Liver (tissue), 9 donors: ENCODE results near the gene PLA2G4E. TPM values are rescaled to one million over a fixed set of nuclear protein-coding genes. Genes with fewer than 3 reads are reported as not detected.

Source experiments
- DNase-seq: peaks from one replicate; pipeline ENCODE4 v3.0.0-alpha.2; 2017; ENCODE audit warnings: low spot score
- H3K27ac ChIP-seq, 2 donors: one replicate each; pipeline ENCODE4 v1.7.0; 2013; ENCODE audit warnings: inconsistent platforms in 2 of 2, low read length in 2 of 2, control low read depth in 1 of 2, low read depth in 1 of 2, mild to moderate bottlenecking in 1 of 2
- H3K27me3 ChIP-seq, 4 donors: one replicate each; pipeline versions ENCODE4 v1.6.1 to v1.7.0; 2013; ENCODE audit warnings: low read length in 3 of 4, inconsistent platforms in 1 of 4, mild to moderate bottlenecking in 1 of 4, moderate library complexity in 1 of 4; ENCODE audit not compliant: control insufficient read depth in 4 of 4, insufficient read depth in 4 of 4
- H3K36me3 ChIP-seq, 4 donors: one replicate each; pipeline versions ENCODE4 v1.6.1 to v1.7.0; 2013; ENCODE audit warnings: low read length in 3 of 4, mild to moderate bottlenecking in 3 of 4, low read depth in 1 of 4, moderate library complexity in 1 of 4; ENCODE audit not compliant: control insufficient read depth in 4 of 4, insufficient read depth in 3 of 4
- H3K4me1 ChIP-seq, 4 donors: one replicate each; pipeline versions ENCODE4 v1.6.1 to v1.7.0; 2013; ENCODE audit warnings: low read length in 3 of 4, mild to moderate bottlenecking in 3 of 4, moderate library complexity in 1 of 4; ENCODE audit not compliant: control insufficient read depth in 4 of 4, insufficient read depth in 4 of 4
- H3K4me3 ChIP-seq, 3 donors: one replicate each; pipeline versions ENCODE4 v1.6.1 to v1.7.0; 2013; ENCODE audit warnings: low read length in 3 of 3, control low read depth in 1 of 3, low read depth in 1 of 3, mild to moderate bottlenecking in 1 of 3
- H3K9ac ChIP-seq, 2 donors: one replicate each; pipeline ENCODE4 v1.7.0; 2013; ENCODE audit warnings: low read length in 2 of 2, mild to moderate bottlenecking in 2 of 2, moderate library complexity in 2 of 2, control low read depth in 1 of 2, low read depth in 1 of 2
- H3K9me3 ChIP-seq, 4 donors: one replicate each; pipeline versions ENCODE4 v1.6.1 to v1.7.0; 2013; ENCODE audit warnings: low read length in 3 of 4; ENCODE audit not compliant: control insufficient read depth in 4 of 4
- ATF3 ChIP-seq: IDR thresholded peaks from 2 replicates; pipeline ENCODE4 v1.6.1; 2016; ENCODE audit warnings: antibody characterized with exemption
- CTCF ChIP-seq: fragments of 150-350 bp; IDR thresholded peaks from 2 replicates; pipeline ENCODE4 v1.5.1; 2017; ENCODE audit warnings: improper control_type of control experiment, low read depth, low read length; ENCODE audit not compliant: missing input control
- EGR1 ChIP-seq, 2 donors: IDR thresholded peaks; 2 replicates each; pipeline ENCODE4 v1.6.1; 2016 to 2018; ENCODE audit warnings: antibody characterized with exemption in 2 of 2, low read depth in 2 of 2
- JUND ChIP-seq, 2 donors: IDR thresholded peaks; 2 replicates each; pipeline ENCODE4 v1.6.1; 2016; ENCODE audit warnings: antibody characterized with exemption in 2 of 2
- RXRA ChIP-seq, 2 donors: IDR thresholded peaks; 2 replicates each; pipeline ENCODE4 v1.6.1; 2017 to 2018; ENCODE audit warnings: antibody characterized with exemption in 2 of 2, mild to moderate bottlenecking in 1 of 2
- YY1 ChIP-seq: IDR thresholded peaks from 2 replicates; pipeline ENCODE4 v1.6.1; 2016; ENCODE audit warnings: antibody characterized with exemption, mild to moderate bottlenecking
- ZBTB33 ChIP-seq: IDR thresholded peaks from 2 replicates; pipeline ENCODE4 v1.6.1; 2016; ENCODE audit warnings: antibody characterized with exemption
- WGBS: extraction: QIAGEN DNeasy Blood & Tissue Kit; methylation state at CpG from one replicate; pipeline ENCODE4 v1.1.7; 2013; 5-methylcytosine and 5-hydroxymethylcytosine counted together
- polyA plus RNA-seq, 2 donors: library from polyadenylated mRNA; stranded (reverse) in 1 of 2; unstranded in 1 of 2; fragments of 200-250 nt in 1 of 2; fragments of >200 nt in 1 of 2; fragmentation: Nextera tagmentation in 1 of 2; extraction: Ambion mirVana in 1 of 2; gene quantifications; one replicate each; pipeline versions ENCODE4 v1.2.1 to v1.2.3, GENCODE V29; 2013 to 2015
- total RNA-seq, 2 donors: library from RNA; depleted of rRNA; stranded (reverse); fragments of >200 nt; gene quantifications; one replicate each; pipeline ENCODE4 v1.2.3, GENCODE V29; 2014
- donor health status: healthy.
- donor health status: healthy.
- donor health status: healthy.
- donor health status: healthy.
- donor health status: healthy.

The PLA2G4E gene
- total and polyA plus RNA-seq, 4 donors, result not detected

- DNase-seq, result no peak
- no peak overlapping the region for H3K9ac ChIP-seq
- H3K9me3 ChIP-seq, result no peaks in the 10 kb centered on the region
- H3K27ac ChIP-seq, result no peak overlapping the region
- peaks cover 3 to 13% (median 5%) of the 10 kb centered on the region in 4 donors for H3K36me3 ChIP-seq
- 98% methylated on average over 6 of the region's 6 CpGs for WGBS
- no peaks in the 10 kb centered on the region for H3K4me1 ChIP-seq
- TF ChIP-seq EGR1 (IDR thresholded peaks at IDR 0.05; ENCODE audit: low read depth in 2 of 2), result no peak
- H3K4me3 ChIP-seq, result no peak overlapping the region
- no peaks in the 10 kb centered on the region for H3K27me3 ChIP-seq
Measured at GRCh38 chr15:41945221-41945620, 75.6 kb downstream of the PLA2G4E start.

- Histone ChIP-seq H3K9ac (no peak overlapping the region), H3K4me1 (no peaks in the 10 kb centered on the region), H3K9me3 (no peaks in the 10 kb centered on the region), H3K36me3 (peaks cover 5 to 16% (median 7%) of the 10 kb centered on the region in 4 donors), H3K27ac (no peak overlapping the region), H3K27me3 (no peaks in the 10 kb centered on the region), H3K4me3 (no peak overlapping the region)
- peak in 1 of 2 donors; percentile 44 for TF ChIP-seq JUND (IDR thresholded peaks at IDR 0.05)
- TF ChIP-seq CTCF, result no peak
- DNase-seq, result no peak
- 80% methylated on average over 8 of the region's 8 CpGs for WGBS
Measured at GRCh38 chr15:41944313-41944940, 76.4 kb downstream of the PLA2G4E start.

- DNase-seq, result no peak
- Histone ChIP-seq H3K36me3 (peaks cover 5 to 16% (median 8%) of the 10 kb centered on the region in 4 donors), H3K9ac (no peak overlapping the region), H3K27ac (no peak overlapping the region), H3K9me3 (no peaks in the 10 kb centered on the region), H3K4me3 (no peak overlapping the region), H3K27me3 (no peaks in the 10 kb centered on the region), H3K4me1 (no peaks in the 10 kb centered on the region)
- WGBS, result 96% methylated on average over 6 of the region's 6 CpGs
- TF ChIP-seq RXRA (IDR thresholded peaks at IDR 0.05), result no peak
- no peak for TF ChIP-seq EGR1 (IDR thresholded peaks at IDR 0.05; ENCODE audit: low read depth in 2 of 2)
- TF ChIP-seq CTCF, result no peak
- TF ChIP-seq ZBTB33, result no peak
- TF ChIP-seq ATF3, result no peak
- TF ChIP-seq YY1, result no peak
Measured at GRCh38 chr15:41943543-41944312, 77.1 kb downstream of the PLA2G4E start.
